GM12878 (cell line): ENCODE results near the gene ADGRA3.

Experiments used
- BRCA1 ChIP-seq: IDR thresholded peaks from 2 replicates; pipeline ENCODE4 v1.6.1; 2011; ENCODE audit warnings: low read depth, low read length, improper control_type of control experiment
- CTCF ChIP-seq, 3 experiments: IDR thresholded peaks in 2 of 3; conservative IDR thresholded peaks in 1 of 3; 2 replicates each; pipeline ENCODE4 v1.5.1; 2011; ENCODE audit warnings: low read depth in 3 of 3, low read length in 3 of 3, mild to moderate bottlenecking in 3 of 3, control low read depth in 2 of 3, moderate library complexity in 2 of 3, inconsistent platforms in 1 of 3, mixed read lengths in 1 of 3; ENCODE audit not compliant: control insufficient read depth in 2 of 3, insufficient read depth in 1 of 3; ENCODE audit errors: extremely low read depth in 1 of 3
- E2F4 ChIP-seq: IDR thresholded peaks from 2 replicates; pipeline ENCODE4 v1.6.1; 2012; ENCODE audit warnings: low read depth, low read length, improper control_type of control experiment
- EZH2 ChIP-seq: IDR thresholded peaks from 2 replicates; pipeline ENCODE4 v1.6.1; 2012; ENCODE audit warnings: low read depth, mild to moderate bottlenecking, control low read depth, inconsistent platforms, low read length, borderline replicate concordance; ENCODE audit not compliant: control insufficient read depth
- FOXK2 ChIP-seq: fragments of 450-650 bp; IDR thresholded peaks from 2 replicates; pipeline ENCODE4 v1.6.1; 2017; ENCODE audit warnings: mild to moderate bottlenecking, moderate library complexity
- HCFC1 ChIP-seq: fragments of 150-350 bp; IDR thresholded peaks from 2 replicates; pipeline ENCODE4 v1.6.1; 2014; ENCODE audit warnings: low read length
- IKZF2 ChIP-seq, 2 experiments: fragments of 450-650 bp; IDR thresholded peaks; 2 replicates each; pipeline ENCODE4 v1.6.1; 2017; ENCODE audit warnings: mild to moderate bottlenecking in 2 of 2, moderate library complexity in 2 of 2
- MAX ChIP-seq: IDR thresholded peaks from 2 replicates; pipeline ENCODE4 v1.6.1; 2012; ENCODE audit warnings: low read depth, low read length, improper control_type of control experiment
- NRF1 ChIP-seq: conservative IDR thresholded peaks from 2 replicates; pipeline ENCODE4 v1.6.1; 2011; ENCODE audit warnings: mild to moderate bottlenecking, low read depth, low read length, improper control_type of control experiment
- POLR2AphosphoS5 ChIP-seq: IDR thresholded peaks from 2 replicates; pipeline ENCODE4 v1.6.1; 2011; ENCODE audit warnings: mild to moderate bottlenecking, low read length, inconsistent platforms
- RAD21 ChIP-seq: IDR thresholded peaks from 2 replicates; pipeline ENCODE4 v1.6.1; 2011; ENCODE audit warnings: mild to moderate bottlenecking, low read depth, low read length, moderate library complexity; ENCODE audit not compliant: insufficient read depth
- RCOR1 ChIP-seq: conservative IDR thresholded peaks from 2 replicates; pipeline ENCODE4 v1.6.1; 2012; ENCODE audit warnings: low read depth, low read length, improper control_type of control experiment

- TF ChIP-seq NRF1 (no peak), HCFC1 (no peak), MAX (no peak), CTCF (IDR thresholded peaks at IDR 0.05 in 2 of 3, conservative IDR thresholded peaks at IDR 0.05 in 1 of 3; ENCODE audit: control insufficient read depth in 2 of 3, extremely low read depth in 1 of 3, insufficient read depth in 1 of 3, low read depth in 3 of 3, low read length in 3 of 3) (no peak), IKZF2 (IDR thresholded peaks at IDR 0.05) (no peak), RCOR1 (no peak), POLR2AphosphoS5 (no peak), BRCA1 (no peak), RAD21 (no peak), E2F4 (no peak), EZH2 (no peak), FOXK2 (no peak)
Measured at GRCh38 chr4:22493523-22493922, 22.3 kb downstream of the ADGRA3 start.
